HG03108 (cell line): Measurements from ENCODE around the gene VRTN.
"Not testable (repeated sequence)": the region's sequence is repeated elsewhere in the genome, so short reads cannot be mapped to it uniquely, and the experiment has no call there.

Experiments used
- ATAC-seq: cut with Tn5 transposase; IDR thresholded peaks from one replicate; pipeline ENCODE4 v1.9.1; 2021; ENCODE audit warnings: moderate library complexity; ENCODE audit not compliant: unreplicated experiment

The VRTN gene

DNA sequence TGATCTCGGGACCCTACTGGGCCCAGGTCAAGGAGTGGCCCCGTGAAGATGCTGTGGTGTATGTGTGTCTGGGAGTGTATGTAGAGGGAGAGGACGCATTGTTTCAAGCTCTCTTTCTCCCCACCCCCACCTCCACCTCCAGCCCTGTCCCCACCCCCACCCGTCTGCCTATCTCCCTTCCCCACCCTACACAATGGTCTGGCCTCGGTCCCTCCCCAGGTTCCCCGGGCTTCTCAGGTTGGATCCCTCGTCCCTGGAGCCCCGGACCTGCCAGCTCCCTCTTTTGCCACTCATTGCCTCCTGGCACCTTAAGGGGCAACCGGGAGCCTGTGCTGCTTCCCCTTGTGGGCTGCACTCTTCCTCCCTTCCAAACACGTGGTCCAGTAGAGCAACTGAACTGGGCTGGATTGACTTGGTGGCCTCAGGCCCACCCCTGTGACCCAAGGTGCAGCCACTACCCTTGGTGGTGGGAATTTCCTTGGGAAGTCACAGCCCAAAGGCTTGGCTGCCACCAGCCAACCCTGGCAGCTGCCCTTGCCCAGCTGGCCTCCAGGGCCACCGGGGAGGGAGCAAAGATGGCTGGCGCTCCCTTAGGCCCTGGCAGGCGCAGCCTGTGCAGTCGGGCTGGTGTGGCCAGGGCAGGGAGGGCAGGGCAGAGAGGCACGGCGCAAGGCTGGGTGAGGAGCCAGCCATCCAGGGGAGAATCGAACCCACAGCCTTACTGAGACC, 628 bp downstream of the VRTN start:
- ATAC-seq: no peak

DNA sequence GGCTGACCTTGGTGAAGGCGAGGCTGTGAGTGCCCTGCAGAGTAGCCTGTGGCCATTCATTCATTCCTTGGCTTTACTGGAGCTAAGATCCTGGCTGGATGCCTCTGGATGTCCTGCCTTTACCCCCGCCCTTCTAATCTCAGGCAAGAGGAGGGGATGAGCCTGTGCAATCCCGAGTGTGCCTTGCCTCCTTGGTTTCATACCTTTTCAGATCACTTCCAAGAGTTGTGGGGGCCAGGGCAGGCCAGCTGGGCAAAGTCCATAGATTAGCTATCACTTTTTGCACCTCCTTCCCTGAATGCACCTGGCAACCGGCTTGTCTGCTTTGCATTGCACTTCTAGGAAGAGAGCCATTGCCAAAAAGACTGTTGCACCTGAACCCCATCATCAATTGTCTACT, 1.5 kb downstream of the VRTN start:
- no peak for ATAC-seq

DNA sequence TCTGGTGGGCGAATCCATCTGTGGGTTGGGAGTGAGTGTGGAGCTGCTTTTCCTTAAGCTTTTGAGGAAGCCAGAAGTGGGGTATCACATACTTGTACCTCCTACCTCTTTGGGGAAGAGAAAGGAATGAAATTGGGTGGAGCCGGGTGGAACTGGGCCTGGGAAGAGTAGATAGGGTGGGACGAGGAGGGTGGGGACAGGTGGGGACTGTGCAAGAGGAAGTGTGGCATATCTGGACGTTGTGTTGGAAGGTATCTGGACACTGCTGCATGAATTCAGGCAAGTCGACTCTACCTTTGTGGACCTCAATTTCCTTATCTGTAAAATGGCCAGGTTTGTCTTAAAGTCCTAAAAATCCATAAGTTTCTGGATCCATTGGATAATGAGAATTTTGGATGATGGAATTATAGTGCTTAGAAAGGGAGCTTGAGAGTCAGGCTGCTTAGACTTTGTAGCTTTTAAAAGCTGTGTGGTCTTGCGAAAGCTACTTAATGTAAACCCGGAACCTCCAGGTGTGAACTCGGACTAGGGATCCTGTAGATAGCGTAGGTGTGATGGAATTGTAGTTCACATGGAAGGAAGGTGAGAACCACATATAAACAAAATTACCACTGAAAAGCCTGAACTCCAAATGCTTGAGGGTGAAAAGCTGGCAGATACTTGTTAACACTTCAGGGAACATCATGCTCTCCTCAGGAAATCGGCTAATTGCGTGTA, 2.1 kb downstream of the VRTN start:
- ATAC-seq: no peak

DNA sequence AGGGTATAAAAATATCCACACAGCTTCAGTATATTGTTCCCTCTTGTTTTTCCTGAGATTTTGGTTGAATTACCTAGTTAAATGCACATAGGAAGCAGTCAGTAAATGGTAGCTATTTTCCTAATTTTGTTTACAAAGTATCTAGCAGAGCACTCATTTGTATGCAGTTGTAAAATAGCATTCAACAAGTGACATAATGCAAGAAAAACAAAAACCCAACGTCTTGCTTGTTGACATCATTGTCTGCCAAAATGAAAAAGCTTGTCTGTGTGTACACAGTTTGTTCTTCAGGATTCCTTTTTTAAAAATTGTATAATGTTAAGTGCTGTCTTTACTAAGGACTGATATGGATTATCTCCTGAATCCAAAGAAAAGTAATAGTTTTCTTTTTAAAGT, 2.7 kb downstream of the VRTN start:
- no peak for ATAC-seq

DNA sequence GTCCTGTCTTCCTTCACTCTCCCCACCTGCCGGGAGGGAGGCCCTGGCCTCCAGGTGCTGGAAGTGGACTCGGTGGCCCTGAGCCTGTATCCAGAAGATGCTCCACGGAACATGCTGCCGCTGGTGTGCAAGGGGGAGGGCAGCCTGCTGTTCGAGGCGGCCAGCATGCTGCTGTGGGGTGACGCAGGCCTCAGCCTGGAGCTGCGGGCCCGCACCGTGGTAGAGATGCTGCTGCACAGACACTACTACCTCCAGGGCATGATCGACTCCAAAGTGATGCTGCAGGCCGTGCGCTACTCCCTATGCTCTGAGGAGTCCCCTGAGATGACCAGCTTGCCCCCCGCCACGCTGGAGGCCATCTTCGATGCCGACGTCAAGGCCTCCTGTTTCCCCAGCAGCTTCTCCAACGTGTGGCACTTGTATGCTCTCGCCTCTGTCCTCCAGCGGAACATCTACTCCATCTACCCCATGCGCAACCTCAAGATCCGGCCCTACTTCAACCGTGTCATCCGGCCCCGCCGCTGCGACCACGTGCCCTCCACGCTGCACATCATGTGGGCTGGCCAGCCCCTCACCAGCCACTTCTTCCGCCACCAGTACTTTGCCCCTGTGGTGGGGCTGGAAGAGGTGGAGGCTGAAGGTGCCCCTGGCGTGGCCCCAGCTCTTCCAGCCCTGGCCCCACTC, 8.8 kb downstream of the VRTN start:
- no peak for ATAC-seq

DNA sequence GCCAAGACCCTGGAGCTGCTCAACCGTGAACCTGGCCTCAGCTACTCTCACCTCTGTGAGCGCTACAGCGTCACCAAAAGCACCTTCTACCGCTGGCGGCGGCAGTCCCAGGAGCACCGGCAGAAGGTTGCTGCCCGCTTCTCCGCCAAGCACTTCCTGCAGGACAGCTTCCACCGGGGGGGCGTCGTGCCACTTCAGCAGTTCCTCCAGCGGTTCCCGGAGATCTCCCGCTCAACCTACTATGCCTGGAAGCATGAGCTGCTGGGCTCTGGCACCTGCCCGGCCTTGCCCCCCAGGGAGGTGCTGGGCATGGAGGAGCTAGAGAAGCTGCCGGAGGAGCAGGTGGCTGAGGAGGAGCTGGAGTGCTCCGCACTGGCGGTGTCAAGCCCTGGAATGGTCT, 9.3 kb downstream of the VRTN start:
- ATAC-seq: no peak

DNA sequence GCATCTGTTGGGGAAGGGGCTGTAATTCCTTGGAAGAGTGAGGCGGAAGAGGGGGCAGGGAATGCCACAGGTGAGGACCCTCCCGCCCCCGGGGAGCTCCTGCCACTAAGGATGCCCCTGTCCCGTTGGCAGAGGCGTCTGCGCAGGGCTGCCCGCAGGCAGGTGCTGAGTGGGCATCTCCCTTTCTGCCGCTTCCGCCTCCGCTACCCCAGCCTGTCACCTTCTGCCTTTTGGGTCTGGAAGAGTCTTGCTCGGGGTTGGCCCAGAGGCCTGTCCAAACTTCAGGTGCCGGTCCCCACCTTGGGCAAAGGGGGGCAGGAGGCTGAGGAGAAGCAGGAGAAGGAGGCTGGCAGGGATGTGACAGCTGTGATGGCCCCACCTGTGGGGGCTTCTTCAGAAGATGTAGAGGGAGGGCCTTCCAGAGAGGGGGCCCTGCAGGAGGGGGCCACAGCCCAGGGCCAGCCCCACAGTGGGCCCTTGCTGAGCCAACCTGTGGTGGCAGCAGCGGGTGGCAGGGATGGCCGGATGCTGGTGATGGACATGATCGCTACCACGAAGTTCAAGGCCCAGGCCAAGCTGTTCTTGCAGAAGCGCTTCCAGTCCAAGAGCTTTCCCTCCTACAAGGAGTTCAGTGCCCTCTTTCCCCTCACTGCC, 10.0 kb downstream of the VRTN start:
- ATAC-seq: no peak

DNA sequence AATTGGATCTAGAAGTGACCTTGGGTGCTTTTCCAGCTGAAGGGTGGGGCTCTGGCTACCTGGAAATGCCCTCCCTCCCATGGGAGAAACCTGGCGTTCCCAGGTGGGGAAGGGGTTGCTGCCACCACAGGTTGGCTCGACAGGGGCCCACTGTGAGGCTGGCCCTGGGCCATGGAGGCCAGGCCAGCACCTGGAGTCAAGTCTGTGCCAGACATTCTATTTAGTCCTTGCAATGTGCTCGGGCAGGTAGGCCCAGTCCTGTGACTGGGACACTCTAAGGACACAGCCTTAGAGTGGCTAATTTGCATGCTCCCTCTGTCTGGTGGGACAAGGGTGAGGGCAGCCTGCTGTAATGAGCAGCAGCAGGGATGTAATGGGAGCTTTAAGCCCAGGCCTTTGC, 11.9 kb downstream of the VRTN start:
- no peak for ATAC-seq

DNA sequence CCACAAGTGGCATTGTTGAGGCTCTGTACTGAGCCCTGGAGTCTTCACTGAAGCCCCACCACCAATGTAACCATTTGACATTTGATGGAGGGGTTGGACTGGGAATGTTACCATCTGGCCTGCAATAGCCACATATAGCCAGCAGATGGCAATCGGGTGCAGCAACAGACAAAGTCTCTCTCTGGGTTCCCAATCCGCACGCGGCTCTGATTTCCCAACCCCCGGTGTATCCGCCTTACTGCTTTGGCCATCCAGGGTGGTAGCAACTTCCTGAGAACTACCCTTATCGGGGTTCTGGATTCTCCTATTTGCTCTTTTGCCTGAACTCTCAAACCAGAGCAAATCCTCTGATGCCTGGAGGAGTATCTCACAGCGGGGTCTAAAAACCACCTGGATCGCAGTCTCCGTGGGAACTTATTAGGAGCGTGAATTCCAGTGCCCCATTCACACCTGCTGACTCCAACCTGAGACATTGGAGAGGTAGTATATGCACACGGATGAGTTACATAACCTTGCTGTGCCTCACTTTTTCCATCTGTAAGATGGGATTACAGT, 14.2 kb downstream of the VRTN start:
- no peak for ATAC-seq

DNA sequence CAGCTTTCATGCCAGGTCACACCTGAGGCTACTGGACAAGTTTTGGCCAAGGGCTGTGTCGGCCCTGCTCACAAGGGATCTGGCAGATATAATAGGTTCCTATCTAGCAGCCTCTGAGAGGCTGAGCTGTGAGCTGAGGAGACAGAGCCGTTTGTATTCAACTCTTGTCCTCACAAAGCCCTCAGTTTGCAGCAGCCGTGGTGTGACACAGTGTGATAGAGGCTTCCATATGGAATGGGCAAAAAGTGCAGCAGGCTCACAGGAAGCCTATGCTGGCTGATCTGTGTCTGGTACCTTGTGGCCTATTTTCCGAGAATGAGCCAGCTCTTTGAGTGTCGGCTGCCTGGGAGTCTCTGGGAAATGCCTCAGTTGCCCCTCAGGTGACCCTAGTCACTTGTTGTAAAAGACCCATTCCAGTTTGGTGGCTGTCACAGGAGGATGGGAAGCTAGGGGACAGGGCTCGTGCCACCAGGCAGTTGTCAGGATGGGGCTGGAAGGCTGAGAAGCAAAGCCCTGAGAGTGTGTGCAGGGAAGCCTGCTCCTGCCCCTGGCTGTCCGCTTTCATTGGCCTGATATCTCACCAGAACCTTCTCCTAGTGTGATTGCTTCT, 16.1 kb downstream of the VRTN start:
- ATAC-seq: no peak

DNA sequence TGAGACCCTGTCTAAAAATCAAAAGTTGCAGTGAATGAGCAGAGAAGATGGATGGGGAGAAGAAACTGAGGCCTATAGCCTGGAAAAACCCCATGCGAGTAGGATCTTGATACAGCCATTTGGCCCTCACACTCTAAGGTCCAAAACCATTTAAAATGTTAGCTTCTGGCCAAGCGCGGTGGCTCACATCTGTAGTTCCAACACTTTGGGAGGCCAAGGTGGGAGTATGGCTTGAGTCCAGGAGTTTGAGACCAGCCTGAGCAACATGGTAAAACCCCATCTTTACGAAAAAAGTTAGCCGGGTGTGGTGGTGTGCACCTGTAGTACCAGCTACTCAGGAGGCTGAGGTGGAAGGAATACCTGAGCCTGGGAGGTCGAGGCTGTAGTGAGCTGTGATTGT, 19.8 kb downstream of the VRTN start:
- ATAC-seq: no peak

DNA sequence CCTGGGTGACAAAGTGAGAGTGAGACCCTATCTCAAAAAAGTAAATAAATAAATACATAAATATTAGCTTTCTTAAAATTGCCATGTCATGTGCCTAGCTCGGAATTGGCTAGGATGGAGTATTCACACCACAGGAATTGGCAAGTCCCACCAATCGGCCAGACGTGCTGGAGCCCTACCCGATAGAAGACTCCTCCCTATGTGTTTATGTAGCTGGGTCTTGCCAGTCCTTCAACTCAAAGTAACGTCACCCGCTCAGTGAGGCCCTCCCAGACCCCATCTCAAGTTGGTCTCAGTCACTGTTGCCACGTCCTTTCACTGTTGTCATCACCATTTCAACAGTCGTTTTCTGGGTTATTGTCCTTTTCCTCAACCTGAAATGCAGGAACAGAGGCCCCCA, 20.2 kb downstream of the VRTN start:
- ATAC-seq: no peak

DNA sequence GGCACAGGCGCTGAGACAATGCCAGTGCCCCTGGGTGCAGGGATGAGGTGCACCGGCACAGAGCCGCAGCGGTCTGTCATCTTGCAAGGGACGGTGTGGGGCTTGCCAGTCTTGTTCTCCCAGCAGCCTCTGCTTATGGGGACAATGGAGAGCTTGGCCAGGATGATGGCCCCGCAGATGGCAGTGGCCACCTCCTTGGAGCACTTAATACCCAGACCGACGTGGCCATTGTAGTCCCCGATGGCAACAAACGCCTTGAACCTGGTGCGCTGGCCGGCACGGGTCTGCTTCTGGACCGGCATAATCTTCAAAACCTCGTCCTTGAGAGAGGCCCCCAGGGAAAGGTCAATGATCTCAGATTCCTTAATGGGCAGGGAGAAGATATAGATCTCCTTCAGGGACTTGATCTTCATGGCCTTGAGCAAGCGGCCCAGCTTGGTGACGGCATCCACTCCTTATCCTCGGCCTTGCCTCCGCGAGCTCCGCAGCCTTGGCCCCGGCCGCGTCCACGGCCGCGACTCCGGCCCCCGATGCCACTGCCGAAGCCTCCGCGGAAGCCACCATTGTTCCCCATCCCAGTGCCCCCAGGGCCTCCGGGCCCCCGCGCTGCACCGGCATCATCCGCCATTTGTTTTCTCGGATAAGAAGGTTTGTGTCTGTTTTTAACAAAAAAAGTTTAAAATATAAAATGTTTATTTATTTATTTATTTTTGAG, 29.9 kb downstream of the VRTN start:
- ATAC-seq: no peak

DNA sequence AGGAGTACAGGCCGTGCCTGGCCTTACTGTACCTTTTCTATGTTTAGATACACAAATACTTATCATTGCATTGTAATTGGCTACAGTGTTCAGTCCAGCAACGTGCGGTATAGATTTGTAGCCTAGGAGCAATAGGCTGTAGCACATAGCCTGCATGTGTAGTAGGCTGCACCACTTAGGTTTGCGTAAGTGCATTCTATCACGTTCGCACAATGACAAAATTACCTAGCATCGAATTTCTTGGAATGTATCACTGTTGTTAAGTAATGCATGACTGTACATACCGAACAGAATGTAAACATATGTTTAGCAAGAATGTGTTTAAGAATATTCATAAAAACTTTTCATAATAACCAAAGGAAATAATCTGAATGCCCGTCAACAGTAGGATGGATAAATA, 31.9 kb downstream of the VRTN start:
- no peak for ATAC-seq

DNA sequence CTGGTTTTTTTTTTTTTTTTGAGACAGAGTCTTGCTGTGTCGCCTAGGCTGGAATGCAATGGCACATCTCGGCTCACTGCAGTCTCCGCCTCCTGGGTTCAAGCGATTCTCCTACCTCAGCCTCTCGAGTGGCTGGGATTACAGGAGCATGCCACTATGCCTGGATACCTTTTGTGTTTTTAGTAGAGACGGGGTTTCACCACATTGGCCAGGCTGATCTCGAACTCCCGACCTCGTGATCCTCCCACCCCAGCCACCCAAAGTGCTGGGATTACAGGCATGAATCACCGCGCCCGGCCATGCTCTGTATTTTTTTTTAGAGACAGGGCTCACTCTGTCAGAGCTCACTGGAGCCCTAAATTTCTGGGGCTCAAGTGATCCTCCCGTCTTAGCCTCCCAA, 32.6 kb downstream of the VRTN start:
- ATAC-seq: no peak

DNA sequence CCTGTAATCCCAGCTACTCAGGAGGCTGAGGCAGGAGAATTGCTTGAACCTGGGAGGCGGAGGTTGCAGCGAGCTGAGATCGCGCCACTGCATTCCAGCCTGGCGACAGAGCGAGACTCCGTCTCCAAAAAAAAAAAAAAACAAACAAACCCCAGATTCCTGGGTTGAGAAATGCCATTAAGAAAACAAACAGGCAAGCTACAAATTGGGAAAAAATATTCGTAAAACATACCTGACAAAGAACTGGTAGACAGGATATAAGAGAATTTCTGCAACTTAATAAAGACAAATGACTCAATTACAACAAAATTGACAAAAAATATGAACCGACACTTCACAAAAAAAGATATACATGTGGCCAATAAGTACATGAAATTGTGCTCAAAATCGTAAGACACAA, 33.3 kb downstream of the VRTN start:
- not testable (repeated sequence) for ATAC-seq

DNA sequence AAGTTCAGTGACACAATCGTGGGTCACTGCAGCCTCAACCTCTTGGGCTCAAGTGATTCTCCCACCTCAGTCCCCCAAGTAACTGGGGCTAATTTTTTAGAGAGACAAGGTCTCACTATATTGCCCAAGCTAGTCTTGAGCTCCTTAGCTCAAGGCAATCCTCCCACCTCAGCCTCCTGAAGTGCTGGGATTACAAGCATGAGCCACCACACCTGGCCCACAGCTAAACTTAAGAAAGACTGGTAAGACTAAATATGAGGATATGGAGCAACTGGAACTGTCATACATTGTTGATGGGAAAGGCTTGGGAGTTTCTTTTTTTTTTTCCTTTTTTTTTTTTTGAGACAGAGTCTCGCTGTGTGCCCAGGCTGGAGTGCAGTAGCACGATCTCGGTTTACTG, 34.0 kb downstream of the VRTN start:
- no peak for ATAC-seq

DNA sequence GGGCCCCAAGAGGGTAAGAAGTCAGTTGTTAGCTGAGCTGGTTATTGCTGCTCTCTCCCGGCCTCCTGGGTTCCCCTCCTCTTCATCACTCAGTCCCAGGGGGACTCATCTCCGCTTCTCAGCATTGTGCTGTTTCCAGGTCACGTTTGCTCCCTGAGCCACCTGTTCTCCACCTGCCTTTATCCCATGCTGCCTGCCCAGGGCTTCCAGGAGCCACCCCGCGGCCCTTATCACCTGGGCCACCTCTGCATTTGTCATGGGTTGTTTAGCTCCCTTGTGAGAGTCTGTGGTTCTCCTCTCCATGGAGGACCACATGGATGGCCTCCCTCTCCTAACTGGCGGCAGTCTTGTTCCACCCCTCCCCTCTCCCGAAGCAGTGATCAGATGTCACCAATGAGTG, 41.7 kb downstream of the VRTN start:
- ATAC-seq: no peak

DNA sequence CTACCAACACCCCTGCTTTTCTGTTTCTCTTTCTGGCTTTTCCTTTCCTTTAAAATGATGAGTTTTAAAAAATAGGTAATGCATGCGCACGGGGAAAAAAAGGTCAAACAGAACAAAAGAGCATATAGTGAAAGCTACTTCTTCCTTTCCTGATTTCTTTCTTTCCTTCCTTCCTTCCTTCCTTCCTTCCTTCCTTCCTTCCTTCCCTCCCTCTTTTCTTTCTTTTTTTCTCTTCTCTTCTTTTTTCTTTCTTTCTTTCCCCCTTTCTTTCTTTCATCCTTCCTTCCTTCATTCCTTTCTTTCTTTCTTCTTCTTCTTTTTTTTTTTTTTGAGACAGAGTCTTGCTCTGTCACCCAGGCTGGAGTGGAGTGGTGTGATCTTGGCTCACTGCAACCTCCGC, 42.2 kb downstream of the VRTN start:
- not testable (repeated sequence) for ATAC-seq

DNA sequence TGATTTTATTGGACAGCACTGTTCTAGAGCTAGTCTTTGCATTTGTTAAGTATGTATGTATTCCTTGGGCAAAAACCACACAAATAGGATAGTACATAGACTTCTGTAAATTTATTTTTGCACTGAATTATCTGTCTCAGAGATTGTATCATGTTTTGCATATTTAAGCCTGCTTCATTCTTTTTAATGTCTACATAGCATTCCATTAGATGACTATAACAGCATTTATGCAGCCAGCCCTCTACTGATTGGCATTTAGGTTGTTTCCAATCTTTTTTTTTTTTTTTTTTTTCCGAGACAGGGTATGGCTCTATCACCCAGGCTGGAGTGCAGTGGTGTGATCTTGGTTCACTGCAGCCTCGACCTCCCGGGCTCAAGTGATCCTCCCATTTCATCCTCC, 43.2 kb downstream of the VRTN start:
- no peak for ATAC-seq
